Small intestine (tissue), 7 donors: ENCODE results near the gene SPZ1. TPM values are rescaled to one million over a fixed set of nuclear protein-coding genes. Genes with fewer than 3 reads are reported as not detected.
A peak's percentile ranks its signal among the peaks of the same experiment; 100 is the strongest.
"Not testable (repeated sequence)": the region's sequence is repeated elsewhere in the genome, so short reads cannot be mapped to it uniquely, and the experiment has no call there.

Source experiments
- DNase-seq, 2 donors: peaks; one replicate each; pipeline versions ENCODE4 v3.0.0 to v3.0.0-alpha.2; 2013
- FAIRE-seq: peaks from 2 replicates; lab custom pipeline; 2012; peaks lifted over from hg19 to GRCh38; lab: Jason Lieb, UNC
- H3K27ac ChIP-seq, 3 donors: one replicate each; pipeline ENCODE4 v1.5.1; 2013; ENCODE audit warnings: low read length in 2 of 3, mild to moderate bottlenecking in 2 of 3, control low read depth in 1 of 3, inconsistent platforms in 1 of 3, low read depth in 1 of 3, moderate library complexity in 1 of 3
- H3K27me3 ChIP-seq, 3 donors: one replicate each; pipeline ENCODE4 v1.6.1; 2013; ENCODE audit warnings: low read length in 3 of 3, inconsistent platforms in 1 of 3; ENCODE audit not compliant: control insufficient read depth in 3 of 3, insufficient read depth in 3 of 3
- H3K36me3 ChIP-seq, 3 donors: one replicate each; pipeline ENCODE4 v1.6.1; 2013; ENCODE audit warnings: low read length in 3 of 3, inconsistent platforms in 1 of 3, low read depth in 1 of 3, mild to moderate bottlenecking in 1 of 3, moderate library complexity in 1 of 3; ENCODE audit not compliant: control insufficient read depth in 3 of 3, insufficient read depth in 2 of 3
- H3K4me1 ChIP-seq, 3 donors: one replicate each; pipeline ENCODE4 v1.6.1; 2013; ENCODE audit warnings: low read length in 2 of 3, inconsistent platforms in 1 of 3, low read depth in 1 of 3, mild to moderate bottlenecking in 1 of 3, moderate library complexity in 1 of 3; ENCODE audit not compliant: control insufficient read depth in 3 of 3, insufficient read depth in 2 of 3
- H3K4me3 ChIP-seq, 3 donors: one replicate each; pipeline ENCODE4 v1.5.1; 2013; ENCODE audit warnings: low read length in 3 of 3, control low read depth in 1 of 3, inconsistent platforms in 1 of 3, low read depth in 1 of 3, mild to moderate bottlenecking in 1 of 3, moderate library complexity in 1 of 3
- H3K9me3 ChIP-seq, 2 donors: one replicate each; pipeline ENCODE4 v1.6.1; 2013; ENCODE audit warnings: low read depth in 1 of 2, low read length in 1 of 2; ENCODE audit not compliant: control insufficient read depth in 2 of 2, insufficient read depth in 1 of 2
- WGBS, 3 donors: extraction: QIAGEN DNeasy Blood & Tissue Kit; methylation state at CpG; one replicate each; pipeline ENCODE4 v1.1.7; 2013; 5-methylcytosine and 5-hydroxymethylcytosine counted together
- polyA plus RNA-seq, 4 donors: library from polyadenylated mRNA; stranded (reverse) in 3 of 4; unstranded in 1 of 4; fragments of 200-250 nt in 3 of 4; fragments of 120-200 nt in 1 of 4; gene quantifications; one replicate each; pipeline versions ENCODE4 v1.2.1 to v1.2.3, GENCODE V29; 2013
- donor health status: healthy with polysubstance abuse.
- donor health status: control.
- donor health status: control.
- donor health status: Bipolar disorder and iron deficiency.
- donor health status: healthy.

The SPZ1 gene
- polyA plus RNA-seq, 4 donors: not detected

DNA sequence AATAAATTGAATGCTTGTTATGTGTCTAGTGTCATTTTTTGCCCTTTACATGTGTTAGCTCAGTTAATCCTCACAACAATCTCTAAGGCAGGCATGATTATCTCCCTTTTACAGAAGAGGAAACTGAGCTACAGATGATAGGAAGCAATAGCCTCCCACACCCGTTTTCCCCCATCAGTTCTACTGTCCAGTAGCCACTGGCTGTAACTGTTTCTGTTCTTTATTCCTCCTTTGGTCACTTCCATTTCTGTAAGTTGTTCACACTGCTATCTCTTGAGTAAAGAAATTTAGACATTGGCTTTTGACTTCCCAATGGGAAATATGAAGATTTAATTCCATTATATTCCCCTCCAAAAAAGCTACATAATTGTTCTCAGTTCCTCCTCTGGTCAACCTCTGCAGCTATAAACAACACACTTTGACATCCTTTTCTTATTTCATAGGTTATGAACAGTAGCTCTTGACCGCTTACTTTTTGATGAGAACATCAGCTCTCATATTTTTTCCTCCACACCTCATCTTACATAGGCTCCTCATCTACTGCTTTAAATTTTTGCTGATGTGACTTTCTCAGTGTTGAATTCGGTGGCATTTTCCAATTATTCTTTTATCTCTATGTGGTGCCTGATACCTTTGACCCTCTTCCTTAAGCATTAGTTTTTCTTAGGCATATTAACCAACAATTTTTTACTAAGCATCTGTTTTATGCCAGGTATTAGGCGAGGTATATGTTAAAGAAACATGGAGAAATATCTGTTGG lies 21.4 kb downstream of the SPZ1 start:
- H3K36me3 ChIP-seq: no peaks in the 10 kb centered on the region
- FAIRE-seq: no peak

DNA sequence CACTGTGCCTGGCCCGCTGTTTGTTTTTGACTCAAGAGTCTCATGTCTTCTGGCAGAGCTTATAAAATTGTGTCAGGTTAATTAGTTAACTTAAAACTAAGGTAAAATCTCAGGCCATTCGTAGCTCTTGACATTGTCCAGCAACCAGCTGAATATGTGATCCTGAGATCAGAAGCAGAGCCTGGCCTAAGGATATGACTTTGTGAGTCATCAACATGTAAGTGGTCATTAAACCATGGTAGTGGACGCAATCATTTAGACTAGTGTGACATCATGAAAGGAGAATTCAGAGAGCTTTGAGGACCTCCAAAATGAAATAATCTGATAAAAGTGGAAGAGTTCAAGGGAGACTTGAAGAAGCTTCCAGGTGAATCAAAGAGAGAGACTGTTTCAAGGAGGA lies 23.3 kb downstream of the SPZ1 start:
- Histone ChIP-seq H3K27me3 (no peaks in the 10 kb centered on the region), H3K4me3 (no peak overlapping the region), H3K4me1 (no peaks in the 10 kb centered on the region), H3K36me3 (no peaks in the 10 kb centered on the region), H3K9me3 (no peaks in the 10 kb centered on the region), H3K27ac (no peak overlapping the region)
- DNase-seq (no peak), FAIRE-seq (no peak)
- WGBS, 3 donors: 87 to 94% (median 92%) methylated on average over 3 of the region's 3 CpGs

More for the DNA sequence above, 21.4 kb downstream of the SPZ1 start:
- Histone ChIP-seq H3K27ac (no peak overlapping the region), H3K27me3 (no peaks in the 10 kb centered on the region), H3K9me3 (no peaks in the 10 kb centered on the region), H3K4me3 (no peak overlapping the region), H3K4me1 (no peaks in the 10 kb centered on the region)
- 60 to 67% (median 66%) methylated on average over 4 of the region's 4 CpGs for WGBS, 3 donors
- DNase-seq: no peak

DNA sequence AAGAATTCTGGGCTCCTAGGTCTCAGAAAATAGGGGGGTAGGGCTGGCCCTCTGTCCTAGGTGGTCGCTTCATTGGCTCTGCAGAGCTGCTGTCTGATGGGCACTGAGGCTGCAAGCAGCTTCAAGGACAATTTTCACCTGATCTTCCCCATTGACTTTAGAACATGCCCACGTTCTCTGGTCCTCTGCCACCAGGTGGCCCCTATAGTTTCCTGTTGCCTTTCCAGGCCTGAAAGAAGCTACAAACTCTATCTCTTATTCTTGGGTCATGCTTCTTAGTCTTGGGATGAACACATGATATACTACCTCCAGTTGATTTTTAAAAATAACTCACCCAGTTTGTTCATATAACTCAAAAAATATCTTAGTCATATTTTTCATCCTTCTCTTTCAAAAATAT lies 26.3 kb downstream of the SPZ1 start:
- Histone ChIP-seq H3K36me3 (no peaks in the 10 kb centered on the region), H3K27ac (no peak overlapping the region), H3K9me3 (no peaks in the 10 kb centered on the region), H3K27me3 (no peaks in the 10 kb centered on the region), H3K4me1 (no peaks in the 10 kb centered on the region), H3K4me3 (no peak overlapping the region)
- no peak for FAIRE-seq
- WGBS, 3 donors: 5 to 37% (median 9%) methylated on average over 2 of the region's 2 CpGs
- DNase-seq: peak; percentile 34 to 39

DNA sequence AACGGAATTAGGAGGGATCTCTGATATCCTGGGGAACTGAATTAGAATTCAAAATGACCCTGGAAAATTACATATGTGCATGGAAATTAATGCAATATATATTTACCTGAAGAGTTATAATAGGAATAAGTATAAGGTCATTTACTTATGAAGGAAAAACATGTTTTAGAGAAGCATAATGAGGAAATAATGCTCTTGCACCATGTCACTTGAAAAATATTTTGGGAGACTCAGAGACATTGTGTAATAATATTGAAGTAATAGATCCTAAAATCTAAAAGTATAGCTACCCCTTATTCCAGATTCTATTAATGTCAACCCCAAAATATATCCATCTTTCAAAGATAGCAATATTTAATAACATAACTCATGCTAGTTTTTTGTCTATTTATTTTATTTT lies 28.4 kb downstream of the SPZ1 start:
- 50 to 60% (median 50%) methylated on average over 1 of the region's 1 CpG for WGBS, 3 donors

DNA sequence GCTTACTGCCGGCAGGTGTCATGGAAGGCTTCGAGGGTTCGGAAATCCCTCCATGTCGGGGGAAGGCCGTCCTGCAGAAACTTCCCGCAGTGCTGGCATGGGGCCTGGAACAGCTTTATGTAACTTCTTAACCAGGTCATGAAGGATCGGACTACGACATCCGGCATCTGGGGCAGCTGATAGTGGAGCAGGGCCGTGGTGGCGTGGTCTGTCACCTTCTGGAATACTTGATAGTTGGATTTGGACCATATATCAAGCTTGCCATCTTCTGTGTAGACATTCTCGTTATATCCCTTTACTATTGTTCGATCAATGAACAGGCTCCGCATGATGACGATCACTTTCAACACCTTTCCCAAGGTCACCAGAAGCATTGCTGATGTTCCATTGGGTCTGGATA lies 31.2 kb downstream of the SPZ1 start:
- H3K4me1 ChIP-seq, H3K9me3 ChIP-seq, FAIRE-seq, H3K27me3 ChIP-seq, H3K4me3 ChIP-seq, H3K36me3 ChIP-seq, H3K27ac ChIP-seq, DNase-seq: not testable (repeated sequence)
- WGBS, 3 donors: 92 to 94% (median 94%) methylated on average over 15 of the region's 15 CpGs

More for the DNA sequence above, 28.4 kb downstream of the SPZ1 start:
- DNase-seq (no peak), FAIRE-seq (no peak)
- Histone ChIP-seq H3K4me1 (no peaks in the 10 kb centered on the region), H3K27me3 (no peaks in the 10 kb centered on the region), H3K4me3 (no peak overlapping the region), H3K9me3 (no peaks in the 10 kb centered on the region), H3K36me3 (no peaks in the 10 kb centered on the region), H3K27ac (no peak overlapping the region)

DNA sequence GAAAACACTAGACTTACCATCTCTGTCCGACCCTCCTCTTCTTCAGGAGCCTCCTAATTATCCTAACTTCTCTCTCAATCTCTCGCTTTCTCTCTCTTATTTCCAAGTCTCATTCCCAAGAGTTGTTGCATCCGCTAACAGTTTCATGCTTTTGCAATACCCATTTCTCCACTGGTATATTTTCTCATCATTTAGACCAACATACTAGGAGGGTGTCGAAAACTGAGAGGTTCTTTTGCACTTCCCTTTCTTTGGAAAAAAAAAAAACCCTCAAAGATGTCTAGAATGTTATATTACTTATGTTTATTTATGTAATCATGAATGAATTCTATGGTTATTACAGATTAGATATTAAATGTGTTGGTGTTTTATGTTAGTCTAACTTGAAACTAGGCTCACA lies 35.9 kb downstream of the SPZ1 start:
- H3K4me3 ChIP-seq: no peak overlapping the region
- H3K36me3 ChIP-seq: no peaks in the 10 kb centered on the region
- no peak for FAIRE-seq
- H3K9me3 ChIP-seq: no peaks in the 10 kb centered on the region
- no peaks in the 10 kb centered on the region for H3K27me3 ChIP-seq
- no peaks in the 10 kb centered on the region for H3K4me1 ChIP-seq
- 87 to 93% (median 87%) methylated on average over 4 of the region's 4 CpGs for whole genome bisulfite sequencing, 3 donors
- H3K27ac ChIP-seq: no peak overlapping the region
- no peak for DNase-seq

DNA sequence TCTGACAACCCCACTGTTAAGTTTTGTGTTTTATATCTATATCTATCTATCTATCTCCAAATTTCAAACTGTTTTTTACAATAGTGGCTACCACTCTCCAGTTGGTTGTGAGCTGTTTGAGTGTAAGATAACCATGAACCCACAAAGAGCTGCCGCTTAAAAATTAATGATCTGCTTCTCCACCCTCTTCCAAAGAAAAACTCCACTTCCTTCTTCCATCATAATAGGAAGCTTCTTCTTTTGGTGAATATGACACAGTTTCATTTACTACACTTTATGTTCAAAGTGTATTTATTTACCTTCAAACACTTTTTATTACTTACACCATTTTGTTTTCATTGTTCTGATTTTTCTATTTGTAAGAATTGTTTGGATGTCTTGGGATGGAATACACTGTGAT lies 37.9 kb downstream of the SPZ1 start:
- Histone ChIP-seq H3K4me3 (no peak overlapping the region), H3K27ac (no peak overlapping the region), H3K9me3 (no peaks in the 10 kb centered on the region), H3K4me1 (no peaks in the 10 kb centered on the region), H3K27me3 (no peaks in the 10 kb centered on the region), H3K36me3 (no peaks in the 10 kb centered on the region)
- FAIRE-seq: peak; percentile 10
- no peak for DNase-seq
- 91 to 97% (median 94%) methylated on average over 1 of the region's 1 CpG for WGBS, 3 donors

DNA sequence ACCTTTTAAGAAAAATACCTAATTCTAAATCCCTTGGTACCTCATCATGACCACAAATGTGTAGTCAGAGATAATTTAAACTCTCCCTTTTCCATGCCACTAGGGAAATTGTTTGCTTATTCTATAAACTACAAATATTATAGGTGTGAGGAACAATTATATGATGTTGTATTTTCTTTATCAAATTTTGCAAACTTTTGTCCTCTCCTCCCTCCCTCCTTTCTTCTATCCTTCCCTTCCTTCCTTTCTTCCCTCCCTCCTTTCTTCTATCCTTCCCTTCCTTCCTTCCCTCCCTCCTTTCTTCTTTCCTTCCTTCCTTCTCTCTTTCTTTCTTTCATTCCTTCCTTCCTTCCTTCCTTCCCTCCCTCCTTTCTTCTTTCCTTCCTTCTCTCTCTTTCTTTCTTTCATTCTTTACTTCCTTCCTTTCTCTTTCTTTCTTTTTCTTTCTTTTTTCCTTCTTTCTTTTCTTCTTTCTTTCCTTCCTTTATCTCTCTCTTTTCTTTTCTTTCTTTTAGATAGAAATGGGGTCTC lies 41.2 kb downstream of the SPZ1 start:
- H3K27me3 ChIP-seq: no peaks in the 10 kb centered on the region
- FAIRE-seq (no peak), DNase-seq (no peak)
- H3K4me3 ChIP-seq: no peak overlapping the region
- no peak overlapping the region for H3K27ac ChIP-seq
- H3K36me3 ChIP-seq: no peaks in the 10 kb centered on the region
- H3K9me3 ChIP-seq: peaks cover 0 to 2% of the 10 kb centered on the region in 2 donors
- no peaks in the 10 kb centered on the region for H3K4me1 ChIP-seq
